PC-3 (cell line): ENCODE measurements around the gene VSTM2B.

Source experiments
- EZH2 ChIP-seq: fragments of 300-600 bp; sonication (generic); IDR thresholded peaks from one replicate; pipeline ENCODE4 v1.6.1; 2017; ENCODE audit warnings: antibody characterized with exemption, mild to moderate bottlenecking, low read length; ENCODE audit not compliant: unreplicated experiment
- EZH2phosphoT487 ChIP-seq: fragments of 300-600 bp; sonication (generic); IDR thresholded peaks from 2 replicates; pipeline ENCODE4 v1.6.1; 2018; ENCODE audit warnings: mild to moderate bottlenecking, antibody characterized with exemption, low read length, borderline replicate concordance
- TF ChIP-seq, protein P1 (sequence below): fragments of 300-600 bp; sonication (generic); conservative IDR thresholded peaks from 2 replicates; pipeline ENCODE4 v1.5.1; 2017; ENCODE audit warnings: antibody characterized with exemption, low read depth, mild to moderate bottlenecking, low read length

DNA sequence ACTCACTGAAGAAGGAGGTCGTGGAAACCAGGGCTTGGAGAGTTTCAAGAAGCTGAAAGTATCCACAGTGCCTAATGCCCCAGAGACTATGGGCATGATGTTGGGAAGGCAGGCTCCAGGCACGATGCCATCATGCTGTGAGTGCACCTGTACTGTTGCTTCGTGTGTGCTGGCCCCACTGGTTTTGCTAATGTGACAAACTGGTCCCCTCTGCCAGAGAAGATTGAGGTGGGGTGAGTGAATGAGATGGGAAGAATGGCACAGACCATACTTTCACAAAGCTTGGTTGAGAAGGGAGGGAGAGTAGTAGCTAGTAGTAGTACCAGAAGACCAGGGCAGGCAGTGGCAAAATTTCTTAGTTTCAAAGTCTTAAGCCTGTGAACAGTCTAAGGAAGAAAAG, 61.3 kb downstream of the VSTM2B start:
- TF ChIP-seq, protein P1, sequence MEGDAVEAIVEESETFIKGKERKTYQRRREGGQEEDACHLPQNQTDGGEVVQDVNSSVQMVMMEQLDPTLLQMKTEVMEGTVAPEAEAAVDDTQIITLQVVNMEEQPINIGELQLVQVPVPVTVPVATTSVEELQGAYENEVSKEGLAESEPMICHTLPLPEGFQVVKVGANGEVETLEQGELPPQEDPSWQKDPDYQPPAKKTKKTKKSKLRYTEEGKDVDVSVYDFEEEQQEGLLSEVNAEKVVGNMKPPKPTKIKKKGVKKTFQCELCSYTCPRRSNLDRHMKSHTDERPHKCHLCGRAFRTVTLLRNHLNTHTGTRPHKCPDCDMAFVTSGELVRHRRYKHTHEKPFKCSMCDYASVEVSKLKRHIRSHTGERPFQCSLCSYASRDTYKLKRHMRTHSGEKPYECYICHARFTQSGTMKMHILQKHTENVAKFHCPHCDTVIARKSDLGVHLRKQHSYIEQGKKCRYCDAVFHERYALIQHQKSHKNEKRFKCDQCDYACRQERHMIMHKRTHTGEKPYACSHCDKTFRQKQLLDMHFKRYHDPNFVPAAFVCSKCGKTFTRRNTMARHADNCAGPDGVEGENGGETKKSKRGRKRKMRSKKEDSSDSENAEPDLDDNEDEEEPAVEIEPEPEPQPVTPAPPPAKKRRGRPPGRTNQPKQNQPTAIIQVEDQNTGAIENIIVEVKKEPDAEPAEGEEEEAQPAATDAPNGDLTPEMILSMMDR: no peak
- TF ChIP-seq EZH2 (no peak), EZH2phosphoT487 (no peak)
